Loucy (cell line): ENCODE results near the gene ANKRD39.

Experiments used
- CTCF ChIP-seq: fragments of 200-600 bp; sonication (generic); conservative IDR thresholded peaks from 2 replicates; pipeline ENCODE4 v1.5.1; 2014; ENCODE audit warnings: mild to moderate bottlenecking, antibody characterized with exemption, low read length
- EZH2phosphoT487 ChIP-seq: fragments of 200-600 bp; IDR thresholded peaks from 2 replicates; pipeline ENCODE4 v1.6.1; 2018; ENCODE audit warnings: antibody characterized with exemption, mild to moderate bottlenecking, moderate library complexity, borderline replicate concordance

GRCh38 chr2:96807127-96807471 is 50.7 kb downstream of the ANKRD39 start:
- TF ChIP-seq CTCF (no peak), EZH2phosphoT487 (no peak)
